ENCODE measurements around the gene RBM22.
A peak's percentile ranks its signal among the peaks of the same experiment; 100 is the strongest.
"Not testable (repeated sequence)": the region's sequence is repeated elsewhere in the genome, so short reads cannot be mapped to it uniquely, and the experiment has no call there.

The RBM22 gene

GRCh38 chr5:150700594-150701377 lies at the start of gene RBM22:
TSS of gene RBM22 (minus strand) at chr5:150701062. CDS start at chr5:150700985, 77 bp downstream.
- peak; percentile 82 to 94 for DNase-seq

GRCh38 chr5:150750469-150750868 lies 49.6 kb upstream of the RBM22 start:
- no peak for DNase-seq

- not testable (repeated sequence) for DNase-seq
These were observed 42.3 kb upstream of the RBM22 start for GRCh38 chr5:150743142-150743488.

- peak in 1 of 2 donors; percentile 47 for DNase-seq
These were observed 41.7 kb upstream of the RBM22 start for GRCh38 chr5:150742455-150743141.

DNA sequence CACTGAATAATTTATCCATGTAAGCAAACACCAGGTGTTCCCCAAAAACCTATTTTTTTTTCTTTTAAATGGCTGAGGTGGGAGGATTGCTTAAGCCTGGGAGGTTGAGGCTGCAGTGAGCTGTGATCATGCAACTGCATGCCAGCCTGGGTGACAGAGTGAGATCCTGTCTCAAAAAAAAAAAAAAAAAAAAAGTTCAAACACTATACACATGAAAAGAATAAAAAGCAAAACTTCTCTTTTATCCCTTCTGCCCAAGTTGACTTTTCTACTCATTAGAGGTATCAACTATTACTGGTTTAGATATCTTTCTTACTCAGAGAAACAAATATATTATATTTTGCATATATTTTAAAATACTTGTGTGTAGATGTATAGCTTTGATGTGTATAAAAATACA lies 40.1 kb upstream of the RBM22 start:
- no peak for DNase-seq

- no peak for DNase-seq
These were observed 38.0 kb upstream of the RBM22 start for GRCh38 chr5:150738862-150739261.

GRCh38 chr5:150734579-150735384 lies 33.9 kb upstream of the RBM22 start:
- DNase-seq = peak; percentile 81 to 83

DNA sequence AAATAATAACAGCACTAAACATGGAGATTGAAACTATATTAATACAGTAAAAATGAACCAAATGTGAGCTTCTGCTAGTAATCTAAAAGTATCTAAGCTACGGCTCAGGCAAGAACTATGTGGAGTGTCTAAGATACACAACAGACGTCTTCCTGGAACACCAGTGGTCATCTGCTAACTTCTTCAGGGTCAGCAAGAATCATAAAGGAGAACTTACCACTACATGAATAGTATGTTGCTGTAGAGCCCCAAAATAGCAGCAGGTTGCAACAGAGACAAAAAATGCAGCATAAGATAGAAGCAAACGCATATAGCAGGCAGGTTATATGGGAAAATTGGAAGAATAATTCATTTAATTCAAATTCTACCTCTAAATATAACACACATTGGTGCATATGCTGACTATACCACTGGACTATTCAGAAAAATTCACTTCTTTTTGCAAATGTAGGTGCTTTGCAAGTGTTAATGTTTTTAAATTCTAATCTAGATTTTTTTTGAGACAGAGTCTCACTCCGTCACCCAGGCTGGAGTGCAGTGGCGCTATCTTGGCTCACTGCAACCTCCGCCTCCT lies 30.9 kb upstream of the RBM22 start:
- peak; percentile 35 to 49 for DNase-seq

DNA sequence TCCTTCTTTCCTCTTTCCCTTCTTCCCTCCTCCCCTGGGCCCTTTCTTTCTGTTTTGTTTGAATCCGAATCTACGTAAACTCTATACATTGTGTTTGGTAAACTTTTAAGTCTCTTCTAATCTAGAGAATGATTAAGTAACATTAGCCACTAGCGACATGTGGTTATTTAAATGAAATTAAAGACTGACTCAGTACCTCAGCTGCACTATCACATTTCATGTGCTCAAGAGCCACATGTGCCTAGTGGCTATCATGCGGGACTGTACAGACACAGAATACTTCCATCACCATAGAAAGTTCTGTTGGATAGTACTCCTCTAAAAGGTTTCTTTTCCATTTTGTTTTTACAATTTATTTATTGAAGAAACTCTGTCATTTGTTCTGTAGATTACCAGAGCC lies 29.0 kb upstream of the RBM22 start:
- DNase-seq = no peak

DNA sequence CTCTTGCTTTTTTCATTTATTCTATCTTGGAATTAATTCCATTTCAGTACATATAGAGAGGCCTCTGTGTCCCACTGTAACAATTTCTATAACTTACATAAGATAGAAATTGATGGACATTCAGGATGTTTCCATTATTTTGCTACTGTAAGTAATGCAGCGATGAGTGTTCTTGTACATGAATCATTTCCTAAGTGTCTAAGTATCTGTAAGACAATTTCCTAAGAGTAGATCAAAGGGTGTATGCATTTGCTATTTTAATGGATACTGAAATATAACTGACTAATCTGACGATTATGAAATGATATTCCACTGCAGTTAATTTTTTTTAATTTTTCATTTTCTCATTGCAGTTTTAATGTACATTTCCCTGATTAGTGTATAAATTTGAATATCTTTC lies 23.0 kb upstream of the RBM22 start:
- no peak for DNase-seq

DNA sequence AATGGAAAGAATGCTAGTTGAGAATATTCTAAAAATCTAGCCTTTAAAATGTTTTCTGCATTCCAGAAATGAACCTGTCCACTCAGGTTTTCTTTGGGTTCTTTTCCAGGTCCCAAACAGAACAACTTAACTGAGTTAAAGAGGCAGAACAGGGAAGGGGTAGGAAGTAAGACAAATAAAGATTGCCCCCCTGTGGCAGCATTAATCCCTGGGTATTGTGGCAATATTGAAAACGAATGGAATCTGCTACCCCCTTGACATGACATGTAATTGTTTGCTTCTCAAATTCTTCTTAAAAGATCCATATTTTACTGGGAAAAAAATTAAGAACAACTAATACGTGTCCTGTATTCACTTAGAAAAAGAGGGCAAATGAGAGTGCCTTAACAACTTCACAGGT lies 9.3 kb upstream of the RBM22 start:
- no peak for DNase-seq

GRCh38 chr5:150706776-150707390 lies 6.0 kb upstream of the RBM22 start:
- no peak for DNase-seq

DNA sequence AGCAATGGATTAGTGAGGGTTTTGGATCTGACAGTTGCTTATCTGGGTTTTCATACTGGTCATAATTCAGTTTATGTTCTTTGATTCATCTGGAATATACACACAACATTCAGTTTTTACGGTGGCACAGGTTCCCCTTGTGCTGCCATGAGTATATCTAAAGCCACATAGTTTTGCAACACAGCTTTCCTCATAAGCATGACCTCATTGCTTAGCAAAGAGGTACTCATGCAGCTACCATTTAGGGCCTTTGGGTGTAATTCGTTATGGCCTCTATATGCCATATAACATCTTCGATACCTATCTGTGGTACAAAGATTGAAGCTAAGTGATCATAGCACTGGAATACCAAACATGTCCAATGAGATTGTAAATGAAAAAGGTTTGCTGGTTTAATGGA lies 2.9 kb upstream of the RBM22 start:
- DNase-seq = peak; percentile 80 to 87

DNA sequence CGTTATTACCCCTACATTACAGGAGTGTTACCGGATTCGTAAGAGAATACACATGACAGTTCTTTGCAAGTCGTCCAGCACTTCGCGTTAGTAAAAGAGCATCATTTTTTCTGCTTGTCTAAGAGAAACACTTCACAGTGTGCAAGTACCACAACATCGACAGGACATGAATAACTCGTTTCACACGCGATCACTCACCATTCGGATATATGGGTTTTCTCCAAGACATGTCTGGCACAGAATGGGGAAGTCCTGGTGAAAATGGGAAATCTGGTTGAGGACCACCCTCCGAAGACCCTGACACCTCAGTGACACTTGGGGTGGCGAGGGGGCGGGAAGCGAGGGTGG lies 642 bp downstream of the RBM22 start:
- DNase-seq = no peak

DNA sequence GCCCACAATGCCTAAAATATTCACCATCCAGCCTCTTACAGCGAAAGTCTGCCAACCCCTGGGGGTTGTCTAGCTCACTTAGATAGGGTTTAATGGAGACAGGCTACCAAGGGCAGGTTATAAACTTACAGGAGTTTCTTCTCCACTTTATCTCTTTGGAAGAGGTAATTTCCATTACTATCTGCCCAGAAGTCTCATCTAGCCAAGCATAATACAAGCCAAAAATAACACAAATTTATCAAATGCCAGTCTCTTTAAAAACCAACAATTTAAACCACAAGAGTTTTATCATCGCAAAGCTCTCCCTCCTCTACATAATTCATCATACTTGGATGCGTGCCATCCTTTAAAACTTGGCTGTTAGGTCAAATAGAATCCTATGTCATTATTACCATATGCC lies 6.2 kb downstream of the RBM22 start:
- no peak for DNase-seq

GRCh38 chr5:150692276-150692675 lies 8.6 kb downstream of the RBM22 start:
- no peak for DNase-seq

- DNase-seq = no peak
These were observed 10.1 kb downstream of the RBM22 start for GRCh38 chr5:150690760-150691159.

GRCh38 chr5:150689120-150689519 lies 11.7 kb downstream of the RBM22 start:
- no peak for DNase-seq

- no peak for DNase-seq
These were observed 24.3 kb downstream of the RBM22 start for GRCh38 chr5:150676578-150676977.

- DNase-seq = peak; percentile 65 to 66
These were observed 25.8 kb downstream of the RBM22 start for GRCh38 chr5:150675069-150675468.

- DNase-seq = no peak
These were observed 26.5 kb downstream of the RBM22 start for GRCh38 chr5:150674341-150674821.

DNA sequence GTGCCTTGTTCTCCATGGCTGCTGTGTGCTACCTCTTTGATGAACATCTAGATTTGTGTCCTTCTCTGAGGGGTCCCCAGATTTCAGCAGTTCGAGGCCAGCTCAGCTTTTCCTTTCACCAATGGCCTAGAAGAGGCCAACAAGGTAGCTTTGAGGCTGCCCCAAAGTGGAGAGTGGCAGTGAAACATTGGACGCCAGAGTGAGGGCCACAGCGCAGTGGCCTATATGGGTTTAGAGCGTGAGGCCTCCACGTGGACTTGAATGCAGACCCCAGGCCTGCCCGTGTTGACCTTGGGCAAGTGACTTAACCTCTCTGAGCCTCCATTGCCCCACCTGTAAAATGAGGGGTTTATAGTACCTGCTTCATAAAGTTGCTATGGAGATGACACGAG lies 28.0 kb downstream of the RBM22 start:
- no peak for DNase-seq

All from inflammatory macrophage treated with lipopolysaccharide for 1 hour (primary cell).